Hepatocyte (in vitro differentiated cells): ENCODE data around the gene CHN1.

Experiments used
- EZH2 ChIP-seq: fragments of 200-600 bp; sonication (generic); IDR thresholded peaks from 2 replicates; pipeline ENCODE4 v1.6.1; 2016; ENCODE audit warnings: antibody characterized with exemption, mild to moderate bottlenecking, borderline replicate concordance
- EZH2phosphoT487 ChIP-seq: fragments of 200-600 bp; sonication (generic); IDR thresholded peaks from one replicate; pipeline ENCODE4 v1.6.1; 2018; ENCODE audit warnings: antibody characterized with exemption, mild to moderate bottlenecking, low read depth, moderate library complexity; ENCODE audit not compliant: unreplicated experiment, severe bottlenecking
- TF ChIP-seq, protein P1 (sequence below): fragments of 200-600 bp; sonication (generic); IDR thresholded peaks from 2 replicates; pipeline ENCODE4 v1.5.1; 2016; ENCODE audit warnings: antibody characterized with exemption, mild to moderate bottlenecking; ENCODE audit not compliant: poor library complexity

DNA sequence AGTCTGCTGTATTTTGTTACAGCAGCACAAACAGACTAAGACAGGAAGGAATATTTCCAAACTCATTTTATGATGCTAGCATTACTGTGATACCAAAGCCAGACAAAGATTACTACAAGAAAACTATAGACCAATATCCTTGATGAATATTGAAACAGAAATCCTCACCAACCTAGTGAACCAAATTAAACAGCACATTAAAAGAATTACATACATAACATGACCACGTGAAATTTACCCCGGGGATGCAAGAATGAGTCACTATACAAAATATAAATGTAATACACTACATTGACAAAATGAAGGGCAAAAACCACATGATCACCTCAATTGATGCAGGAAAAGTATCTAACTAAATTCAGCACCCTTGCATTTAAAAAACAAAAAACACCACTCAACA lies 112.6 kb downstream of the CHN1 start:
- TF ChIP-seq EZH2 (no peak), EZH2phosphoT487 (no peak)
- TF ChIP-seq, protein P1, sequence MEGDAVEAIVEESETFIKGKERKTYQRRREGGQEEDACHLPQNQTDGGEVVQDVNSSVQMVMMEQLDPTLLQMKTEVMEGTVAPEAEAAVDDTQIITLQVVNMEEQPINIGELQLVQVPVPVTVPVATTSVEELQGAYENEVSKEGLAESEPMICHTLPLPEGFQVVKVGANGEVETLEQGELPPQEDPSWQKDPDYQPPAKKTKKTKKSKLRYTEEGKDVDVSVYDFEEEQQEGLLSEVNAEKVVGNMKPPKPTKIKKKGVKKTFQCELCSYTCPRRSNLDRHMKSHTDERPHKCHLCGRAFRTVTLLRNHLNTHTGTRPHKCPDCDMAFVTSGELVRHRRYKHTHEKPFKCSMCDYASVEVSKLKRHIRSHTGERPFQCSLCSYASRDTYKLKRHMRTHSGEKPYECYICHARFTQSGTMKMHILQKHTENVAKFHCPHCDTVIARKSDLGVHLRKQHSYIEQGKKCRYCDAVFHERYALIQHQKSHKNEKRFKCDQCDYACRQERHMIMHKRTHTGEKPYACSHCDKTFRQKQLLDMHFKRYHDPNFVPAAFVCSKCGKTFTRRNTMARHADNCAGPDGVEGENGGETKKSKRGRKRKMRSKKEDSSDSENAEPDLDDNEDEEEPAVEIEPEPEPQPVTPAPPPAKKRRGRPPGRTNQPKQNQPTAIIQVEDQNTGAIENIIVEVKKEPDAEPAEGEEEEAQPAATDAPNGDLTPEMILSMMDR, result no peak
